HFF-Myc (cell line): ENCODE results near the gene DCDC2C.

Source experiments
- DNase-seq: peaks from one replicate; pipeline ENCODE4 v3.0.0-alpha.2; 2011; ENCODE audit warnings: low read depth; ENCODE audit errors: extremely low read depth
- H3K4me3 ChIP-seq: replicated peaks from 2 replicates; pipeline ENCODE4 v1.5.1; 2011; ENCODE audit warnings: low read depth, mild to moderate bottlenecking, control low read depth, low read length
- CTCF ChIP-seq: IDR thresholded peaks from 2 replicates; pipeline ENCODE4 v1.5.1; 2012; ENCODE audit warnings: mild to moderate bottlenecking, low read depth, low read length, control low read depth; ENCODE audit errors: missing control alignments

Gene DCDC2C

GRCh38 chr2:3680548-3681345 is 22.6 kb upstream of the DCDC2C start:
- no peak overlapping the region for H3K4me3 ChIP-seq
- TF ChIP-seq CTCF = no peak
- no peak for DNase-seq

GRCh38 chr2:3681625-3682024 is 21.8 kb upstream of the DCDC2C start:
- H3K4me3 ChIP-seq = no peak overlapping the region
- no peak for TF ChIP-seq CTCF
- DNase-seq = no peak

GRCh38 chr2:3682811-3683210 is 20.6 kb upstream of the DCDC2C start:
- TF ChIP-seq CTCF = no peak
- H3K4me3 ChIP-seq = no peak overlapping the region
- DNase-seq = no peak

- H3K4me3 ChIP-seq = no peak overlapping the region
- DNase-seq = no peak
- TF ChIP-seq CTCF = no peak
Measured at GRCh38 chr2:3683748-3684454, 19.5 kb upstream of the DCDC2C start.

GRCh38 chr2:3689998-3690748 is 13.2 kb upstream of the DCDC2C start:
- no peak for DNase-seq
- no peak for TF ChIP-seq CTCF
- no peak overlapping the region for H3K4me3 ChIP-seq

GRCh38 chr2:3692375-3692774 is 11.0 kb upstream of the DCDC2C start:
- TF ChIP-seq CTCF = peak; percentile 41
- H3K4me3 ChIP-seq = no peak overlapping the region
- no peak for DNase-seq
